ENCODE data around the gene CDK5RAP2. TPM values are rescaled to one million over a fixed set of nuclear protein-coding genes. Genes with fewer than 3 reads are reported as not detected.

The CDK5RAP2 gene
- total and polyA plus RNA-seq, 2 donors (not counting 1 experiment from before 2014, with no cell fraction given), result 17.7 to 48.6 TPM

DNA sequence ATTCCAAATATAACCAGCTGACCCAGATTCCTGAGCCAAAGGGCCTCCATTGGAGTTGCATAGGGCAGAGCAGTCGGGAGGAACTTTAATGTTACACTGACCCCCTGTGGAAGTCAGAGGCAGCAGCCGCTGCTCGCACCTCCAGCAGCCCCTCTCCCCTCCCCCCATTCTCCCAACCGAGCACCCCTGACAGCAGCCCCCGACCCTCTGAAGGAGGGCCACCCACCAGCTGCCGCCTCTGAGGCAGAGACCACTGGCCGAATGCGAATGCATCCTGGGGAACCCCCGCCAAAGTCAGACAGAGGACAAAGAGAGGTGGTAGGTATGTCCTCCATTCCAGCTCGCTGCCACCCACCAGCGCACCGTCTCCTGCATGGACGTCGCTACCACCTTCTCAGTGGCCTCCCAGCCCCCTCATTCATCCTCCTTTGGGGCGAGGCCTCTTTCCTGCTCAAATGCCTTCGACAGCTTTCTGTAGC lies 231.0 kb downstream of the CDK5RAP2 start:
- H2AFZ ChIP-seq (ENCODE audit: low read length), result no peak overlapping the region
- TF ChIP-seq EZH2 (IDR thresholded peaks at IDR 0.05; ENCODE audit: low read length, missing control alignments), result no peak
- TF ChIP-seq, protein P1, sequence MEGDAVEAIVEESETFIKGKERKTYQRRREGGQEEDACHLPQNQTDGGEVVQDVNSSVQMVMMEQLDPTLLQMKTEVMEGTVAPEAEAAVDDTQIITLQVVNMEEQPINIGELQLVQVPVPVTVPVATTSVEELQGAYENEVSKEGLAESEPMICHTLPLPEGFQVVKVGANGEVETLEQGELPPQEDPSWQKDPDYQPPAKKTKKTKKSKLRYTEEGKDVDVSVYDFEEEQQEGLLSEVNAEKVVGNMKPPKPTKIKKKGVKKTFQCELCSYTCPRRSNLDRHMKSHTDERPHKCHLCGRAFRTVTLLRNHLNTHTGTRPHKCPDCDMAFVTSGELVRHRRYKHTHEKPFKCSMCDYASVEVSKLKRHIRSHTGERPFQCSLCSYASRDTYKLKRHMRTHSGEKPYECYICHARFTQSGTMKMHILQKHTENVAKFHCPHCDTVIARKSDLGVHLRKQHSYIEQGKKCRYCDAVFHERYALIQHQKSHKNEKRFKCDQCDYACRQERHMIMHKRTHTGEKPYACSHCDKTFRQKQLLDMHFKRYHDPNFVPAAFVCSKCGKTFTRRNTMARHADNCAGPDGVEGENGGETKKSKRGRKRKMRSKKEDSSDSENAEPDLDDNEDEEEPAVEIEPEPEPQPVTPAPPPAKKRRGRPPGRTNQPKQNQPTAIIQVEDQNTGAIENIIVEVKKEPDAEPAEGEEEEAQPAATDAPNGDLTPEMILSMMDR (conservative IDR thresholded peaks at IDR 0.05 in 1 of 2, IDR thresholded peaks at IDR 0.05 in 1 of 2; ENCODE audit: low read depth in 1 of 2, low read length in 2 of 2), result peak; percentile 51 to 75
- H3K27me3 ChIP-seq (ENCODE audit: control insufficient read depth, insufficient read depth, low read length), result no peaks in the 10 kb centered on the region
- no peaks in the 10 kb centered on the region for H3K9me3 ChIP-seq (ENCODE audit: control insufficient read depth, insufficient read depth, low read depth, low read length)
- peaks cover 2% of the 10 kb centered on the region for H3K4me1 ChIP-seq (ENCODE audit: control insufficient read depth, extremely low read depth, insufficient read depth, low read length)
- H3K4me3 ChIP-seq (replicated peaks in 1 of 4; ENCODE audit: control extremely low read depth in 1 of 4, insufficient read depth in 1 of 4, low read depth in 3 of 4, low read length in 4 of 4), result no peak overlapping the region
- no peaks in the 10 kb centered on the region for H3K79me2 ChIP-seq (ENCODE audit: control insufficient read depth, insufficient read depth, low read length)
- H3K9ac ChIP-seq (ENCODE audit: insufficient read depth, low read length), result no peak overlapping the region
- DNase-seq (ENCODE audit: low read depth in 2 of 2), result peak; percentile 52 to 63
- no peaks in the 10 kb centered on the region for H3K36me3 ChIP-seq (ENCODE audit: control insufficient read depth, insufficient read depth, low read length)
- no peak overlapping the region for H3K4me2 ChIP-seq (ENCODE audit: extremely low read depth, insufficient read depth, low read length)
- no peak overlapping the region for H3K27ac ChIP-seq (ENCODE audit: insufficient read depth, low read length)
- H4K20me1 ChIP-seq (ENCODE audit: control insufficient read depth, extremely low read depth, insufficient read depth, low read length), result no peaks in the 10 kb centered on the region

DNA sequence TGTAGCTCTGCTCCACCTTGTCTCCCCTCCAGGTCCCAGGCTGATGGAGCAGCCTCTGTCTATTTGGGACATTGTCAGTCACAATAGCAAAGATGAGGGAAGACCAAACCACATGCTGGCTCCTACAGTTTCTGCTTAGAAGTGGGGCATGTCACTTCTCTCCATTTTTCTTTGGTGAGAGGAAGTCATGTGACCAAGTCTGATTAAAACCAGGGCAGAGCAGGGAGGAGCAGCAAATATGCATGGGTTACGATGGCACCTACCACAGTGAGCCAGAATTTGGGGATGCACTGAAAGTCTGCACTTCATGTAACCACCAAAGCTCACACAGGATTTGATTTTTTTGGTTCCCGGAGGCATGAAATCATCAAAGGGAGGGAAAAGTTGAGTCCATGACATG lies 234.6 kb downstream of the CDK5RAP2 start:
- Histone ChIP-seq H3K27ac (ENCODE audit: insufficient read depth, low read length) (no peak overlapping the region), H4K20me1 (ENCODE audit: control insufficient read depth, extremely low read depth, insufficient read depth, low read length) (no peaks in the 10 kb centered on the region), H3K79me2 (ENCODE audit: control insufficient read depth, insufficient read depth, low read length) (no peaks in the 10 kb centered on the region), H3K4me3 (replicated peaks in 1 of 4; ENCODE audit: control extremely low read depth in 1 of 4, insufficient read depth in 1 of 4, low read depth in 3 of 4, low read length in 4 of 4) (no peak overlapping the region), H3K9me3 (ENCODE audit: control insufficient read depth, insufficient read depth, low read depth, low read length) (no peaks in the 10 kb centered on the region), H3K4me1 (ENCODE audit: control insufficient read depth, extremely low read depth, insufficient read depth, low read length) (peaks cover 2% of the 10 kb centered on the region), H2AFZ (ENCODE audit: low read length) (peak overlapping the region; percentile 26), H3K27me3 (ENCODE audit: control insufficient read depth, insufficient read depth, low read length) (no peaks in the 10 kb centered on the region), H3K36me3 (ENCODE audit: control insufficient read depth, insufficient read depth, low read length) (no peaks in the 10 kb centered on the region), H3K4me2 (ENCODE audit: extremely low read depth, insufficient read depth, low read length) (no peak overlapping the region), H3K9ac (ENCODE audit: insufficient read depth, low read length) (no peak overlapping the region)
- TF ChIP-seq EZH2 (IDR thresholded peaks at IDR 0.05; ENCODE audit: low read length, missing control alignments), result no peak
- TF ChIP-seq, protein P1 (conservative IDR thresholded peaks at IDR 0.05 in 1 of 2, IDR thresholded peaks at IDR 0.05 in 1 of 2; ENCODE audit: low read depth in 1 of 2, low read length in 2 of 2), result no peak
- DNase-seq (ENCODE audit: low read depth in 2 of 2), result no peak

DNA sequence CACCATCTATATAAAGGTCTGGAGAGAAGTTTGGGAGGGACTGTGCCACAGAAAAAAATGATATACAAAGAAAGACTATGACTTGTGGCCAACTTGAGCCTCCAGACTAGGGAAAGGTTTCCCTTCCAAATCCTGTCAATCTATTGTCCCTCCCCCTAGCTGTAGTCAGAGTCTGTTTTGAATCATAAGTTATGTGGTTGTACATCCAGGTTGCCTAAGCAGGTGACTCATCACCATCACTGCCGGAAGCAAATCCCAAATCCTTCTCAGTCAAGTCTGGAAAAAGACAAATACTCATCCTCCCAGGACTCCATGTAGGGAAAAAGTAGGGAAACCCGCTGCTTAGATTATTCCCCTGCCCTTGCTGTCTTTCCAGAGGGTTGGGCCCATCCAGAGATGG lies 235.7 kb downstream of the CDK5RAP2 start:
- no peaks in the 10 kb centered on the region for H3K9me3 ChIP-seq (ENCODE audit: control insufficient read depth, insufficient read depth, low read depth, low read length)
- no peaks in the 10 kb centered on the region for H4K20me1 ChIP-seq (ENCODE audit: control insufficient read depth, extremely low read depth, insufficient read depth, low read length)
- H3K79me2 ChIP-seq (ENCODE audit: control insufficient read depth, insufficient read depth, low read length), result no peaks in the 10 kb centered on the region
- H3K4me1 ChIP-seq (ENCODE audit: control insufficient read depth, extremely low read depth, insufficient read depth, low read length), result peaks cover 2% of the 10 kb centered on the region
- no peaks in the 10 kb centered on the region for H3K27me3 ChIP-seq (ENCODE audit: control insufficient read depth, insufficient read depth, low read length)
- no peaks in the 10 kb centered on the region for H3K36me3 ChIP-seq (ENCODE audit: control insufficient read depth, insufficient read depth, low read length)
- TF ChIP-seq, protein P1 (conservative IDR thresholded peaks at IDR 0.05 in 1 of 2, IDR thresholded peaks at IDR 0.05 in 1 of 2; ENCODE audit: low read depth in 1 of 2, low read length in 2 of 2), result no peak
- no peak for TF ChIP-seq EZH2 (IDR thresholded peaks at IDR 0.05; ENCODE audit: low read length, missing control alignments)
- no peak overlapping the region for H3K4me3 ChIP-seq (replicated peaks in 1 of 4; ENCODE audit: control extremely low read depth in 1 of 4, insufficient read depth in 1 of 4, low read depth in 3 of 4, low read length in 4 of 4)
- no peak overlapping the region for H3K9ac ChIP-seq (ENCODE audit: insufficient read depth, low read length)
- DNase-seq (ENCODE audit: low read depth in 2 of 2), result peak; percentile 45 to 86
- H3K27ac ChIP-seq (ENCODE audit: insufficient read depth, low read length), result no peak overlapping the region
- no peak overlapping the region for H2AFZ ChIP-seq (ENCODE audit: low read length)
- no peak overlapping the region for H3K4me2 ChIP-seq (ENCODE audit: extremely low read depth, insufficient read depth, low read length)

All from fibroblast of lung (primary cell).